Tibial nerve (tissue), 4 donors: ENCODE data around the gene CHD2. TPM values are rescaled to one million over a fixed set of nuclear protein-coding genes. Genes with fewer than 3 reads are reported as not detected.

Experiments
- DNase-seq, 2 donors: peaks; one replicate each; pipeline ENCODE4 v3.0.0-alpha.2; 2019; ENCODE audit warnings: low spot score in 2 of 2
- H3K27ac ChIP-seq, 4 donors: fragments of 200-600 bp; sonication (generic) in 3 of 4; one replicate each; pipeline ENCODE4 v1.5.1; 2017 to 2019; ENCODE audit warnings: mild to moderate bottlenecking in 1 of 4
- H3K27me3 ChIP-seq, 2 donors: fragments of 200-600 bp; sonication (generic) in 1 of 2; one replicate each; pipeline versions ENCODE4 v1.5.1 to v1.6.0; 2017 to 2019
- H3K36me3 ChIP-seq, 3 donors: fragments of 200-600 bp; sonication (generic); one replicate each; pipeline ENCODE4 v1.5.1; 2018 to 2019
- H3K4me1 ChIP-seq, 4 donors: fragments of 200-600 bp; sonication (generic) in 3 of 4; one replicate each; pipeline ENCODE4 v1.5.1; 2017 to 2019
- H3K4me3 ChIP-seq, 4 donors: fragments of 200-600 bp; sonication (generic) in 3 of 4; one replicate each; pipeline ENCODE4 v1.5.1; 2017 to 2019; ENCODE audit warnings: mild to moderate bottlenecking in 1 of 4, moderate library complexity in 1 of 4
- H3K9me3 ChIP-seq, 4 donors: fragments of 200-600 bp; sonication (generic) in 3 of 4; one replicate each; pipeline ENCODE4 v1.5.1; 2017 to 2019
- CTCF ChIP-seq, 5 experiments: fragments of 200-600 bp in 3 of 5; fragments of 450-650 bp in 2 of 5; sonication (generic) in 3 of 5; IDR thresholded peaks; one replicate each; pipeline ENCODE4 v1.5.1; 2016 to 2019; ENCODE audit warnings: antibody characterized with exemption in 5 of 5, mild to moderate bottlenecking in 3 of 5, moderate library complexity in 2 of 5
- EP300 ChIP-seq, 2 donors: sonication (generic); formaldehyde crosslinking; IDR thresholded peaks; one replicate each; pipeline ENCODE4 v1.6.1; 2017; ENCODE audit warnings: antibody characterized with exemption in 2 of 2, mild to moderate bottlenecking in 1 of 2
- POLR2A ChIP-seq, 2 donors: fragments of 450-650 bp; IDR thresholded peaks; one replicate each; pipeline ENCODE4 v1.6.1; 2017; ENCODE audit warnings: antibody characterized with exemption in 2 of 2, mild to moderate bottlenecking in 2 of 2, moderate library complexity in 2 of 2
- WGBS, 2 donors: methylation state at CpG; one replicate each; pipeline ENCODE4 v1.1.5; 2018; 5-methylcytosine and 5-hydroxymethylcytosine counted together
- total RNA-seq, 4 donors: library from RNA; depleted of rRNA; stranded (reverse); fragments of >200 nt; gene quantifications; one replicate each; pipeline ENCODE4 v1.1.0, GENCODE V29; 2016

CHD2 gene
- total RNA-seq, 4 donors from 2014 or later, result 96.5 to 133 (median 102) TPM

DNA sequence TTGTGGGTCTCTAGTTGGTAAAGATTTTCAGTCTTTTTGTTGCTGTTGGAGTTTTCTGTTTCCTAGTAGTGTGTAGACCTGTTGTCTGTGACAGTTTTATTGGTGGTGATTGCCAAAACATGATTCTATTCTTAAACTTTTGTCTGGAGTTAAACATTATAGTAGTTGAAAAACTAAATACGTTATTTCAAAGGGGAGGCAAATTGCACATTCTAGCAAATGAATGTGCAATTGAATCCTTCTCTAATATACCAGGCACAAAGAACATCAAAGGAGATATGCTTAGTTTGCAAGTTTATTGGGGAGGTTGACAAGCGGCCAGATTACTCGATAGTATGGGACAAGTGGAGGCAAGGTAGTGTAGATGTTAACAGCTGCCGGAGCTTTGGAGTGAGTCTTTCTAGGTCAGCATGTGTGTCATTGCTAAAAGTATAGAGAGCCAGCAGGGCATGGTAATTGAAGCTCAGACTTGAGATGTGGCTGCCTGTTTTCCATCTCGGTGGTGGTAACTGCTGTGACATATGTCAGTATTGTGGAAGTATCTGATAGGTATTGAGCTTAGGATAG lies 20.6 kb downstream of the CHD2 start:
- peaks cover 0 to 97% (median 51%) of the 10 kb centered on the region in 4 donors for H3K4me1 ChIP-seq
- peak overlapping the region in 3 of 4 donors; percentile 51 to 63 (median 59) for H3K27ac ChIP-seq
- H3K4me3 ChIP-seq, result no peak overlapping the region
- no peaks in the 10 kb centered on the region for H3K27me3 ChIP-seq
- no peak for DNase-seq
- 63 to 68% methylated on average over 5 of the region's 5 CpGs for WGBS, 2 donors
- peaks cover 0 to 12% (median 11%) of the 10 kb centered on the region in 3 donors for H3K36me3 ChIP-seq
- TF ChIP-seq EP300 (IDR thresholded peaks at IDR 0.05) (no peak), CTCF (IDR thresholded peaks at IDR 0.05) (no peak), POLR2A (IDR thresholded peaks at IDR 0.05) (no peak)
- H3K9me3 ChIP-seq, result no peaks in the 10 kb centered on the region

DNA sequence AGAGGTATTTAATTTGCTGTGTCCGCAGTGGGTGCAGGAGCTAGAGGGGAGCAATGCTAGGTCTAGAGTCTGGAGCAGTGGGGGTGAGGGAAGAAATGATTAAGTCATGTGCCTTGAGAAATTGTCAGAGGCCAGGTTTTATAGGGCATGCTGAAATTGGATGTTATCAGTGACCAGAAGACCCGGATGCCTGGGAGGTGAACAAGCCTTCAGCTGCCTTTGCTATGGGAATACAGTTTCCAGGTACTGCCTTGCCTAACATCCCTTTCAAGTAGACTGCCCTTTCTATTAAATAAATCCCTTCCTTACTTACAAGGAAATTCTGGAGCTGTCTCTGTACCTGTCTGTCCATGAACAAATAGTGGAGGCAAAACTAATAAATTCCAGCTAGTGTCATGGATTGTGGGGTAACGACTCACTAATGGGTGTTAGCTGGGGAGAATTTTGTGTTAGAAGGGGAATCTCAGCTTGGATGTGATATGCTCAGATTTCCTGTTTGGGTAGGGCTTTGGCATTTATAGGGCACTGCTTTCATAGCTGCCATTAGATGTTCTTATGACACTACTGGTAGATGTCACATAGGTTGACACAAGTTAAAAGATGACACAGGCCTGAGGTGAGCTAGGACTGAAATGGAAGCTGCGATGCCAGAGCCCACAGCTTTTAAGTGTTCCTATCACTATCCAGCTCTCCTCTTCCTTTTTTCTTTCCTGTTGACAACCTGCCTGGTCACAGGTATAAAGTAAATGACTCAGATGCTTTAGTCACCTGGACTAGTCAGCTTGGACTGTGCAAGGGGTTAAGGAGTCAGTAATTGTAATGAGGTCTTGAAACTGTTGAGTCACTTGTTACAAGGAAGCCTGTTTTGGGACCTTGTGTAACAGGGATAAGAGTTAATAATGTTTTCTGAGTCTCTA lies 21.3 kb downstream of the CHD2 start:
- Histone ChIP-seq H3K4me3 (no peak overlapping the region), H3K4me1 (peaks cover 0 to 96% (median 44%) of the 10 kb centered on the region in 4 donors), H3K9me3 (no peaks in the 10 kb centered on the region), H3K27ac (peak overlapping the region; percentile 17 to 63 (median 55)), H3K36me3 (peaks cover 0 to 19% (median 19%) of the 10 kb centered on the region in 3 donors), H3K27me3 (no peaks in the 10 kb centered on the region)
- DNase-seq, result no peak
- WGBS, 2 donors, result 88 to 95% methylated on average over 4 of the region's 4 CpGs
- no peak for TF ChIP-seq CTCF (IDR thresholded peaks at IDR 0.05)

DNA sequence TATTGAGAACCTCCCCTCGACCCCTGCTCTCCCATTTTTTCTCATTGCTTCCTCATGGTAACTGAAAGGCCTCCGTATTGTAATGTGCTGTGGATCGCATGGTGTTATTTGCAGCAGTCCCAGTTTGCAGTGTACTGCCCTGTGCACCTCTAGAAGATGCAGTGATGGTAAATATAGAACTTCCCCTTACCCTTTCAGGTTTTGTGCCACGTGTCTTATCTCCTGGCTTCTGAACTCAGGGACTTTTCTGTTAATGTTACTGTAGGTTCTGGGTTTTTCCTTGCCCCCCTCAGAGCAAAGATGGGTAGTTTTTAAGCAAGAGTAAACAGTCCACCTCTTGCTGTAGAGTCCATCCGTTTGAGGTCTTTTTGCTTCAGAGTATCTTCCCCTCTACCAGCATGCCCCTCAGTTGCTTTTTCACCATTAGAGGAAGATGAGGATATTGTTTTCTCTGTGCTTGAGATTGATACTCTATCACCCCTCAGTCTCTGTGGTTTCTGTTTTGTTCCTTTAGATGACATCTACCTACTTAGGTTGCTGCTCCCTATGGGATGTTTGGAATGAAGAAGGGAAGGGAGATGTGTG lies 22.4 kb downstream of the CHD2 start:
- Histone ChIP-seq H3K27ac (peak overlapping the region in 3 of 4 donors; percentile 4 to 59 (median 51)), H3K36me3 (peaks cover 0 to 30% (median 20%) of the 10 kb centered on the region in 3 donors), H3K9me3 (no peaks in the 10 kb centered on the region), H3K4me1 (peaks cover 0 to 89% (median 36%) of the 10 kb centered on the region in 4 donors), H3K27me3 (no peaks in the 10 kb centered on the region), H3K4me3 (no peak overlapping the region)
- 72 to 74% methylated on average over 5 of the region's 5 CpGs for WGBS, 2 donors
- TF ChIP-seq CTCF (IDR thresholded peaks at IDR 0.05), result no peak
- no peak for DNase-seq

DNA sequence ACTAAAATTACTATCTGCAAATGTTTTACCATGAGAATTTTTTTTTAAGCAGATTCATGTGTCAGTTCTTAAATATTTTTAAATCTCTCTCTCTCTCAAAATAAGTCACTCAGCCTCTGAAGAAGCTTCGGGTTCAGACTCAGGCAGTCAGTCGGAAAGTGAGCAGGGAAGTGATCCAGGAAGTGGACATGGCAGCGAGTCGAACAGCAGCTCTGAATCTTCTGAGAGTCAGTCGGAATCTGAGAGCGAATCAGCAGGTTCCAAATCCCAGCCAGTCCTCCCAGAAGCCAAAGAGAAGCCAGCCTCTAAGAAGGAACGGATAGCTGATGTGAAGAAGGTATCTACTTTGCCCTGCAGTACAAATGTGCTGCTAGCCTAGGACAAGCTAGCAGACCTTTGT lies 24.1 kb downstream of the CHD2 start:
- peak overlapping the region in 3 of 4 donors; percentile 26 to 31 (median 29) for H3K27ac ChIP-seq
- no peak overlapping the region for H3K4me3 ChIP-seq
- DNase-seq, result no peak
- no peaks in the 10 kb centered on the region for H3K27me3 ChIP-seq
- H3K9me3 ChIP-seq, result no peaks in the 10 kb centered on the region
- peaks cover 7 to 47% (median 20%) of the 10 kb centered on the region in 3 donors for H3K36me3 ChIP-seq
- 57 to 60% methylated on average over 7 of the region's 7 CpGs for WGBS, 2 donors
- TF ChIP-seq CTCF (IDR thresholded peaks at IDR 0.05) (no peak), EP300 (IDR thresholded peaks at IDR 0.05) (no peak), POLR2A (IDR thresholded peaks at IDR 0.05) (no peak)
- peaks cover 0 to 75% (median 28%) of the 10 kb centered on the region in 4 donors for H3K4me1 ChIP-seq

DNA sequence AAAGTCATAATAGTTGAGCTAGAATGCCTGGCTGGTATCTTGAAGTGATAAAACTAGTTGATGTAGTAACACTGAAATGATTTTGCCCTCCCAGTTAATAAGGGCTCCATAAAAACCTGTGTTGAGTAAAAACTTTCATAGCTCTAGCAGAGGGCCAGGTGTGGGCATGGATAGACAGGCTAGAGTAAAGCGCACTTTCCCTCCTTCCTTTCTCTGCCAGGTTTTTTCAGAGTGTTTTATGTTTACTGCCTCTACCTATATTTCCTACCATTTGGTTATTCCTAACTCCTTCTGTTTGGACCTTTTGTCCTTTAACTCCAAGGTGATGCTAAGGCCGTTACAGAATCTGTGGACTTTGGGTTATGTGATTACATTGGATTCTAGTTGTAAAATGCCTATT lies 25.3 kb downstream of the CHD2 start:
- H3K27me3 ChIP-seq, result no peaks in the 10 kb centered on the region
- no peak overlapping the region for H3K4me3 ChIP-seq
- peaks cover 7 to 58% (median 20%) of the 10 kb centered on the region in 3 donors for H3K36me3 ChIP-seq
- H3K27ac ChIP-seq, result no peak overlapping the region
- WGBS, 2 donors, result 97% methylated on average over 2 of the region's 2 CpGs
- no peak for DNase-seq
- TF ChIP-seq POLR2A (IDR thresholded peaks at IDR 0.05) (no peak), EP300 (IDR thresholded peaks at IDR 0.05) (no peak), CTCF (IDR thresholded peaks at IDR 0.05) (no peak)
- H3K4me1 ChIP-seq, result peaks cover 0 to 62% (median 22%) of the 10 kb centered on the region in 4 donors
- no peaks in the 10 kb centered on the region for H3K9me3 ChIP-seq
